H1 (cell line): Measurements from ENCODE around the gene TMPO. TPM values are rescaled to one million over a fixed set of nuclear protein-coding genes. Genes with fewer than 3 reads are reported as not detected.

Experiments used
- ATF2 ChIP-seq: IDR thresholded peaks from 2 replicates; pipeline ENCODE4 v1.6.1; 2012; ENCODE audit warnings: low read length, inconsistent platforms
- BCL11A ChIP-seq, 2 experiments: IDR thresholded peaks; one replicate each; pipeline ENCODE4 v1.6.1; 2011; ENCODE audit warnings: low read depth in 2 of 2, low read length in 2 of 2, mild to moderate bottlenecking in 2 of 2
- EP300 ChIP-seq, 2 experiments: IDR thresholded peaks; 1 replicate in 1 of 2; 2 replicates in 1 of 2; pipeline ENCODE4 v1.6.1; 2011 to 2012; ENCODE audit warnings: low read depth in 2 of 2, low read length in 2 of 2, mild to moderate bottlenecking in 2 of 2, borderline replicate concordance in 1 of 2, inconsistent platforms in 1 of 2, moderate library complexity in 1 of 2
- RFX5 ChIP-seq: IDR thresholded peaks from 2 replicates; pipeline ENCODE4 v1.6.1; 2011; ENCODE audit warnings: low read depth, low read length, improper control_type of control experiment, borderline replicate concordance
- SIRT6 ChIP-seq: IDR thresholded peaks from one replicate; pipeline ENCODE4 v1.7.1; 2012; ENCODE audit warnings: low read length, inconsistent platforms
- TAF7 ChIP-seq: optimal IDR thresholded peaks from 2 replicates; pipeline ENCODE3; 2011; ENCODE audit warnings: low read depth, mild to moderate bottlenecking, inconsistent platforms, low read length, moderate library complexity, borderline replicate concordance
- ZNF274 ChIP-seq: IDR thresholded peaks from 2 replicates; pipeline ENCODE4 v1.7.0; 2012; ENCODE audit warnings: low read length, borderline replicate concordance; ENCODE audit errors: extremely low read depth
- polyA plus RNA-seq, 7 experiments: library from polyadenylated mRNA; depleted of rRNA in 3 of 7; stranded (reverse) in 5 of 7; unstranded in 2 of 7; fragments of >200 nt in 5 of 7; fragments of 200-250 nt in 2 of 7; gene quantifications; 1 replicate in 5 of 7; 2 replicates in 1 of 7; 4 replicates in 1 of 7; pipeline versions ENCODE4 v1.2.1 to v1.2.3, GENCODE V29; 2011 to 2013; ENCODE audit warnings: missing spikeins in 2 of 7, mixed read lengths in 2 of 7
- total RNA-seq: library from RNA; stranded (reverse); fragmentation: NEBNext Ultra II Directional; extraction: Animal tissue kit (Norgen Biotek cat#: 25700); gene quantifications from 2 replicates; pipeline ENCODE4 v1.2.1, GENCODE V29; 2021

TMPO gene
- total and polyA plus RNA-seq, 2 of the 8 experiments (the other 6 are each of a cell fraction or from before 2014, with no cell fraction given), result 43.9 to 195 TPM

GRCh38 chr12:98595243-98595988, 80.0 kb downstream of the TMPO start (continued):
- no peak for TF ChIP-seq ATF2
- no peak for TF ChIP-seq RFX5
- TF ChIP-seq EP300 (IDR thresholded peaks at IDR 0.05; ENCODE audit: borderline replicate concordance in 1 of 2, low read depth in 2 of 2, low read length in 2 of 2), result no peak
- no peak for TF ChIP-seq SIRT6
- TF ChIP-seq BCL11A (IDR thresholded peaks at IDR 0.05; ENCODE audit: low read depth in 2 of 2, low read length in 2 of 2), result no peak
- no peak for TF ChIP-seq TAF7
- no peak for TF ChIP-seq ZNF274
- TF ChIP-seq, all 59 proteins: peak for 0
